ENCODE measurements around the gene GPANK1.
A peak's percentile ranks its signal among the peaks of the same experiment; 100 is the strongest.

GPANK1 gene

GRCh38 chr6:31636698-31637596 is 27.9 kb downstream of the GPANK1 start:
- DNase-seq, result no peak

DNA sequence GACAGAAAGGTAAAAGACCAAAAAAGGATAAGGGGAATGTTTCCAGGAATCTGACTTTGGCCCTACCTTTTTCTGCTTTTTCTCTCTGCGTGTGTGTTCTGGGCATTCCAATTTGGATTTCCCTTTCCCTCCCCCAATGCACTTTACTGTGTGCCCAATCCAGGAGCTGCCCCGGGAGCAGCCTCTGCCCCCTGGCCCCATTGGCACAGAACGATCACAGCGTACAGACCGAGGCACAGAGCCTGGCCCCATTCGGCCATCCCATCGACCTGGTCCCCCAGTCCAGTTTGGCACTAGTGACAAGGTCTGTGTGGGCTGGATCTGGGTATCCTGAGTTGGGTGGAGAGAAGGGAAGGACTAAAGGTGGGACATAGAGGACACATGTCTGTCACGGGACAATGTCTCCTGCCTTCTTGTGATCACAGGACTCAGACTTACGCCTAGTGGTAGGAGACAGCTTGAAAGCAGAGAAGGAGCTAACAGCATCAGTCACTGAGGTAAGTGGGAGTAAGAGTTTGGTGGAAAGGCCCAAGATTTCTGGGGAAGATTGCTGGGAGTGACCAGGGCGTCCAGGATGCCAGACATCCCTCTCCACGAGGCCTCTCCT is 29.7 kb downstream of the GPANK1 start:
- DNase-seq, result no peak

DNA sequence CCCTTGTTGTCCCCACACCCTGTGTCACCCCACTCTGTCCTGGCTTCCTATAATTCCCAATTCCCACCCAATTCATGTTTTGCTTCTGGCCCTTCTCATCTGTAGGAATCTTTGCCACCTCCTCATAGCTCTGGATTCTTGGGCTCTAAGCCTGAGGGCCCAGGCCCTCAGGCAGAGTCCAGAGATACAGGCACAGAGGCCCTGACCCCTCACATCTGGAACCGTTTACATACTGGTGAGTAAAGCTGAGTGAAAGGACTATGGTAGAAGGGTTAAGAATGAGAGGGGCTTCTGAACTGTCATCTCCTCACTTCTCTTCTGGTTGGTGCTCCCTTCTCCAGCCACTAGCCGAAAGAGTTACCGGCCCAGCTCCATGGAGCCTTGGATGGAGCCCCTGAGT is 30.7 kb downstream of the GPANK1 start:
- no peak for DNase-seq

- DNase-seq, result no peak
These were observed 31.4 kb downstream of the GPANK1 start for GRCh38 chr6:31633447-31633846.

GRCh38 chr6:31632279-31632946 is 32.4 kb downstream of the GPANK1 start:
- no peak for DNase-seq

DNA sequence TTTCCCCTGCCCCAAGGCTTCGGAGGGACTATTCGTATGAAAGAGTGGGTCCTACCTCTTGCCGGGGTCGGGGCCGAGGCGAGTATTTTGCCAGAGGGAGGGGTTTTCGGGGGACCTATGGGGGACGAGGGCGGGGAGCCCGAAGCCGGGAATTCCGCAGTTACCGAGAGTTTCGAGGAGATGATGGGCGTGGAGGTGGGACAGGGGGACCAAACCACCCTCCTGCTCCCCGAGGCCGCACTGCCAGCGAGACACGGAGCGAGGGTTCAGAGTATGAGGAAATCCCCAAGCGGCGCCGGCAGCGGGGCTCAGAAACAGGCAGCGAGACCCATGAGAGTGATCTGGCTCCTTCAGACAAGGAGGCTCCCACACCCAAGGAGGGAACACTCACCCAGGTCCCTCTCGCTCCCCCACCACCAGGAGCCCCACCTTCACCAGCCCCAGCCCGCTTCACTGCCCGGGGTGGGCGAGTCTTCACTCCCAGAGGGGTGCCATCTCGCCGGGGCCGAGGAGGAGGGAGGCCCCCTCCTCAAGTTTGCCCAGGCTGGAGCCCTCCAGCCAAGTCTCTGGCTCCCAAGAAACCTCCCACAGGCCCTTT is 33.0 kb downstream of the GPANK1 start:
- no peak for DNase-seq

GRCh38 chr6:31631209-31631608 is 33.6 kb downstream of the GPANK1 start:
- no peak for DNase-seq

DNA sequence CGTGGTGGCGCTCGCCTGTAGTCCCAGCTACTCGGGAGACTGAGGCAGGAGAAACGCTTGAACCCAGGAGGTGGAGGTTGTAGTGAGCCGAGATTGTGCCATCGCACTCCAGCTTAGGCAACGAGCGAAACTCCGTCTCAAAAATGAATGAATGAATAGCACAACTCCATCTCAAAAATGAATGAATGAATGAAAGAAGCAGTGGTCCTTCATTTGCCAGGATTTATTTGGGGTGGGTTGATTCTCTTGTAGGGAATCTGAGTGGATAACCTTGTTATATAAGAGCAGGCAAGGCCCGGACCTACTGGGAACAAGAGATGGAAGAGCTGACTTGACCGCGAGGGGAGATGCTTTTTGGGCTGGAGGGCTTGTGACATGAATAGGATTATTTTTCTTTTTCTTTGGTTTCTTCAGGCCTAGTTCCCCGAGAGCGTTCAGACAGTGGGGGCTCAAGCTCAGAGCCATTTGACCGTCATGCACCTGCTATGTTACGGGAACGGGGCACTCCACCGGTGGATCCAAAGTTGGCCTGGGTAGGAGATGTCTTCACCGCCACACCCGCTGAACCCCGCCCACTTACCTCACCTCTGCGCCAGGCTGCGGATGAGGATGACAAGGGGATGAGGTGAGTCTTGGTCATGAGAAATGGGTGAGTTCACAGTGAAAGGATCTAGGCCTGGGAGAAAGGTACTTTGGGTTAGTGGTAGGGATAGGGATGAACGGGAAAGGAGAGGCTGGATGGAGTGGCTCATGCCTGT is 34.4 kb downstream of the GPANK1 start:
- DNase-seq, result no peak

- no peak for DNase-seq
These were observed 35.8 kb downstream of the GPANK1 start for GRCh38 chr6:31629014-31629413.

DNA sequence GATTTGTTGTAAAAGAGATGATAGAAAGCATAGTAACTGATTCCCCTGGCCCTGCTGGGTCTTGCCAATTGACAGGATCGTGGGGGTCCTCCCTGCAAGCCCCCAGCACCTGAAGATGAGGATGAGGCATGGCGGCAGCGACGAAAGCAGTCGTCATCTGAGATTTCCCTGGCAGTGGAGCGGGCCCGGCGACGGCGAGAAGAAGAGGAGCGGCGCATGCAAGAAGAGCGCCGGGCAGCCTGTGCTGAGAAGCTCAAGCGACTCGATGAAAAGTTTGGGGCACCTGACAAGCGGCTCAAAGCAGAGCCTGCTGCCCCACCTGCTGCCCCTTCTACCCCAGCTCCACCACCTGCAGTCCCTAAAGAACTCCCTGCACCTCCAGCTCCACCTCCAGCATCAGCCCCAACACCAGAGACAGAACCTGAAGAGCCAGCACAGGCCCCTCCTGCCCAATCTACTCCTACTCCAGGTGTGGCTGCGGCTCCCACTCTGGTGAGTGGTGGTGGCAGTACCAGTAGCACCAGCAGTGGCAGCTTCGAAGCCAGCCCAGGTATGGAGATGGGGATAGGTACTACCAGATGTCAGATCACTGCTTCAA is 37.0 kb downstream of the GPANK1 start:
- no peak for DNase-seq

- DNase-seq, result no peak
These were observed 37.8 kb downstream of the GPANK1 start for GRCh38 chr6:31626952-31627351.

DNA sequence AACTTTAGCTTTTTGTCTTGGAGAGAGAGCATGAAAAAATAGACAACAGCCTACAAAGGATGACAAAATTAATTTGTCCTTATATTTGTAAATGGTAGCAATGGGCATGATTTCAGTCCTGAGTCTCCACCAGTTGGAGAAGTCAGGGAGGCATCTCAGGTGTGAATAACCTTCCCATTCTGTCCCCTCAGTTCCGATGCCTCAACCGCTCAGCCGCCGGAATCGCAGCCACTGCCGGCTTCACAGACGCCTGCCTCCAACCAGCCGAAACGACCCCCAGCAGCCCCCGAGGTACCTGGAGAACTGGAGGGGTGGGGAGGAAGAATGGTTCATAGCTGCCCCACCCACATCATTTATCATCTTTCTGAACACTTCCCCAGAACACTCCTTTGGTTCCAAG is 40.7 kb downstream of the GPANK1 start:
- DNase-seq, result no peak

- no peak for DNase-seq
These were observed 42.1 kb downstream of the GPANK1 start for GRCh38 chr6:31622684-31623091.

DNA sequence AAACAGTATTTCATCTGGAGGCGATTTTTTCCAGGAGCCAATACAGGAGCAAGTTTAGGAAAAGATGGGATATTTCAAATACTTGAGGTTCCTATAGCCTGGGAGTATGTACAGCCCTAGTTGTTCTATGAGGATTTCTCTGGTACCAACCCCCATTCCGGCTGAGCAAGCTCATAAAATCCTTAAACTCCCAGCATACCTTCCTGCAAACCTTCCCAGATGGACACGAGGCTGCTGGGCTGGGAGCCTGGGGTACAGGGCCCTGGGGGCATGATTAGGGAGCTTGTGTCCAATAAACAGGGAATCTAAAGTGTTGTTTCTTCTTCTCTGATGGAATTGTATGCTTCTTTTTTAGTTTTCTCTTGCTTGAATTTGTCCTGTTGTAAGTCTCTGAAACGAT is 42.8 kb downstream of the GPANK1 start:
- no peak for DNase-seq

DNA sequence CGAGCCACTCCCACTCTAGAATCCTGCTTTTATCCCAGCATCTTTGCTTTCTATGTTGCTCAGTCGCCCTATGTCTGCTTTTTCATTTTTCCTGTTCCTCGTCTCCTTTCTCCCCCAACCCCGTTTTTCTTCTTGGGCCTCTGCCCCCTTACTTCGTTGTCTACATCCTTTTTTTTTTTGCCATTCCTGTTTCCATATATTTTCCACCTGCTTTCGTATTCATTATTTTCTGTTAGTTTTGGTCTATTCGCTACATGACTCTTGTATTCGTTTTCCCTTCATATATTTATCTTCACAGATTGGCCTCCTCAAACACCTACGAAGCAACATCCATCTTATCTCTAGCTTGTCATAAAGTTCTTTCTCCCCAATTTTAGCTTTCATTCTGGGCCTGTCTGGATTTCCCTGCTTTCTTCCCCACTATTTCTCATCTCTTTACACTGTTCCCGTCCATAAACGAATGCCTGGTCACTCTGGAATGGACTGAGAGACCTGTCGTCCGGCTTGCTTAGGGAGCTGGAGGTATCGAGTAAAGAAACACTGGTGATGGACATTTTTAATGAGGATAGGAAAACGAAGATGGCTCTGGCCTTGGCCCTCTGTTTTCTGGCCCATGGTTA is 43.4 kb downstream of the GPANK1 start:
- no peak for DNase-seq

DNA sequence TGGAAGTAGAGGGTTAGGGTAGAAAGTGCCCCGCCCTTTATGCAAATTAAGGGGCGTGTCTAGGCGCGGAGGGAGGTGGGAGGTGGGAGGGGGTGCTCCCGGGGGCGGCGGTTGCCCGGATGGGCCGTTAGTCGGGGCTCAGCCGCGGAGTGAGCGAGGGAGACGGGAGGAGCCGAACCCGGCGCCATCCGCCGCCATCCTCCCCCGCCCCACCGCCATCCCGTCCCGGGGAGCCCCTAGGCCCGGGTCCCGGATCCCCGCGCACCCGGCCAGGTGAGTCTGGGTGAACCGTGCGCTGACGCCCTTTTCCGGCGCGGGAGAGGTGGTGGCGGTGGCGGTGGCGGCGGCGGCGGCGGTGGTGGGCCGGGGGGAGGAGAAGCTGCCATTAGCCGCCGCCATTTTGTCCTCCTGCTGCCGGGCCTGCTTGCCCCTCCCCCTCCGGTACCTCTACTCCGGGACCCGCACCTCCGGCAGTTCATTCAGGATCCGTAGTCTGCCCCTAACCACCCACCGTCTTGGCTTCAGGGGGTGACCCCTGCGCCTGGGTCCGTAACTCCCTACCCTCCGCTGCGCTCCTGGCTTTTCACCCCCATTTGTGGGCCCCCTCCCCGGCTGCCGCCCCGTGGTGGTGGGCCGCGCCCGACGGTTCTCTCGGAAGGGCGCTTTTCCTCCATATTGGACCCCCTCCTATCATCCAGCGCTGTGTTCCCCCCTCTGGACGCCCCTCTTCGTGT is 44.0 kb downstream of the GPANK1 start, which contains the start of gene PRRC2A:
TSS of gene PRRC2A (plus strand) at position 130 of the 734 bp plus-strand sequence. CDS start 2,075 bp downstream, outside the sequence.
- no peak for DNase-seq

DNA sequence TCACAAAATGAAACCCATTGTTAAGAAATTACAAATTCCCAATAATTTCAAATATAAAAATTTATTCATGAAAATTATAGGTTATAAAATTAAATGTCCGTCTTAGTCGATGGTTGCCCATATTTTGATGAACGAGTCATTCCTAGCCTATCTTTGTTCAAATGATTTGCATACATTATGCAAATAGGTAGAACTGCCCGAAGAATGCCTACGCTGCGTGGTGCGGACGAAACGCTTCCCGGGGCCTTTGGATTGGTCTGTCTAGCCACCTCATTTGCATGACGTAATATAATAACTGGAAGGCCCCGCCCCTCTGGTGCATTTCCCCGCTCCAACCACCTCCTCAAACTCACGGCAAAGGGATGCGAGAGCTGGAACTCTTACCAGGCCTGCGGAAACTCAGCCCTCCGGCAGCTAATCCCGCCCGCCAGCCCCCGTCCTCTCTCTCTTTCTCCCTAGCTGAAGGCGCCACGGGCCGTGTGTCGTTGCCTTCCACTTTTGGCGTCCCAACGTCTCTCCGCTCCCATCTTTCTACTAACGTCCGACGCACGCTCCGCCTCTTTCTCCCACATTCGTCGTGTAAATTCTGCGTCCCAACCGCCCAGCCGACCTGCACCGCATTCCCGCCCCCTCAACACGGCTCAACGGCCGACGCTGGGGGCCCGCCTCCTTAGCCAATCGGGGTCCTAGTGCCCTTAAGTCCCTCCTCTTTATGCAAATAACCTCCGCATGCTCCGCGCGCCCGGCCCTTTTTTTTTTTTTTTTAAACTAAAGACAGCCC is 44.8 kb downstream of the GPANK1 start:
- DNase-seq, result peak; percentile 99

DNA sequence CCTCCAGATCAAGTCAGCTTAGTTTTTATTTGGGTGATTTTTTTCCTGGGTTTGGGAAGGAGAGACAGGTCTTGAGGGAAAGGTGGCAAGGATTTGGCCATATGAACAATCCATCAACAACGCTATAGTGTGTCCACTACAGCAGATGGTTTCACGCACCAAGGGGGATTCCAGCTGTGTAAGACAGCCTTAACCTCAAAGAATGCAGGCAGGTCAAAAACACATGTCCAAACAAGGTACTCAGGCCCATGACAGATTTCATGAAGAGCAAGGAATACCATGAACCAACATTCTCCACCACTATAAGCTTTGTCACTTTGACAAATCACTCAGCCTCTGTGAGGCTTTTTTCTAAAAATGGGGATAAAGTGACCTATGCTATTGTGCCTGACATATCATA is 47.8 kb downstream of the GPANK1 start:
- DNase-seq, result no peak

GRCh38 chr6:31615748-31616147 is 49.0 kb downstream of the GPANK1 start:
- no peak for DNase-seq

Measured in kidney glomerular epithelial cell (primary cell).